ENCODE measurements around the gene GFI1B. TPM values are rescaled to one million over a fixed set of nuclear protein-coding genes. Genes with fewer than 3 reads are reported as not detected.

Gene GFI1B
- total and polyA plus RNA-seq, 2 of the 13 experiments (the other 11 are each of a cell fraction or from before 2014, with no cell fraction given), result 0.15 to 0.51 TPM

GRCh38 chr9:132944294-132945185 lies 34.0 kb upstream of the GFI1B start, which contains the start of gene TSC1 (continued):
- TF ChIP-seq HHEX (CRISPR knock-in tag; IDR thresholded peaks at IDR 0.05) (no peak), ZGPAT (CRISPR knock-in tag; IDR thresholded peaks at IDR 0.05) (peak; percentile 95), UBTF (CRISPR knock-in tag; IDR thresholded peaks at IDR 0.05) (0 out of 2 replicates have a peak, but pooled peaks have one; percentile 67), SRSF1 (optimal IDR thresholded peaks at IDR 0.05; ENCODE audit: low read depth, low read length) (peak; percentile 39), NFKB2 (CRISPR knock-in tag; IDR thresholded peaks at IDR 0.05; ENCODE audit: borderline replicate concordance) (no peak), SNAPC4 (CRISPR knock-in tag; IDR thresholded peaks at IDR 0.05) (no peak), MTF1 (CRISPR knock-in tag; IDR thresholded peaks at IDR 0.05) (no peak), SAP130 (CRISPR knock-in tag; IDR thresholded peaks at IDR 0.05; ENCODE audit: low read depth) (peak; percentile 81), NPAS2 (CRISPR knock-in tag; IDR thresholded peaks at IDR 0.05; ENCODE audit: borderline replicate concordance) (no peak), NR2F1 (CRISPR knock-in tag; IDR thresholded peaks at IDR 0.05) (peak in 1 of 2 experiments; percentile 47; a peak in 2 of 4 replicates), ZNF724P (CRISPR knock-in tag; IDR thresholded peaks at IDR 0.05; ENCODE audit: borderline replicate concordance) (peak; percentile 46; the same call in 1 of the 2 replicates), SAFB2 (CRISPR knock-in tag; IDR thresholded peaks at IDR 0.05; ENCODE audit: borderline replicate concordance, low read depth) (0 out of 2 replicates have a peak, but pooled peaks have one; percentile 24)
- TF ChIP-seq, protein P1, sequence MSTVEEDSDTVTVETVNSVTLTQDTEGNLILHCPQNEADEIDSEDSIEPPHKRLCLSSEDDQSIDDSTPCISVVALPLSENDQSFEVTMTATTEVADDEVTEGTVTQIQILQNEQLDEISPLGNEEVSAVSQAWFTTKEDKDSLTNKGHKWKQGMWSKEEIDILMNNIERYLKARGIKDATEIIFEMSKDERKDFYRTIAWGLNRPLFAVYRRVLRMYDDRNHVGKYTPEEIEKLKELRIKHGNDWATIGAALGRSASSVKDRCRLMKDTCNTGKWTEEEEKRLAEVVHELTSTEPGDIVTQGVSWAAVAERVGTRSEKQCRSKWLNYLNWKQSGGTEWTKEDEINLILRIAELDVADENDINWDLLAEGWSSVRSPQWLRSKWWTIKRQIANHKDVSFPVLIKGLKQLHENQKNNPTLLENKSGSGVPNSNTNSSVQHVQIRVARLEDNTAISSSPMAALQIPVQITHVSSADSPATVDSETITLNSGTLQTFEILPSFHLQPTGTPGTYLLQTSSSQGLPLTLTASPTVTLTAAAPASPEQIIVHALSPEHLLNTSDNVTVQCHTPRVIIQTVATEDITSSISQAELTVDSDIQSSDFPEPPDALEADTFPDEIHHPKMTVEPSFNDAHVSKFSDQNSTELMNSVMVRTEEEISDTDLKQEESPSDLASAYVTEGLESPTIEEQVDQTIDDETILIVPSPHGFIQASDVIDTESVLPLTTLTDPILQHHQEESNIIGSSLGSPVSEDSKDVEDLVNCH (CRISPR knock-in tag; IDR thresholded peaks at IDR 0.05), result no peak
- TF ChIP-seq, protein P2, sequence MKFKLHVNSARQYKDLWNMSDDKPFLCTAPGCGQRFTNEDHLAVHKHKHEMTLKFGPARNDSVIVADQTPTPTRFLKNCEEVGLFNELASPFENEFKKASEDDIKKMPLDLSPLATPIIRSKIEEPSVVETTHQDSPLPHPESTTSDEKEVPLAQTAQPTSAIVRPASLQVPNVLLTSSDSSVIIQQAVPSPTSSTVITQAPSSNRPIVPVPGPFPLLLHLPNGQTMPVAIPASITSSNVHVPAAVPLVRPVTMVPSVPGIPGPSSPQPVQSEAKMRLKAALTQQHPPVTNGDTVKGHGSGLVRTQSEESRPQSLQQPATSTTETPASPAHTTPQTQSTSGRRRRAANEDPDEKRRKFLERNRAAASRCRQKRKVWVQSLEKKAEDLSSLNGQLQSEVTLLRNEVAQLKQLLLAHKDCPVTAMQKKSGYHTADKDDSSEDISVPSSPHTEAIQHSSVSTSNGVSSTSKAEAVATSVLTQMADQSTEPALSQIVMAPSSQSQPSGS (CRISPR knock-in tag; IDR thresholded peaks at IDR 0.05), result peak; percentile 36; the same call in 1 of the 2 replicates

Measured in HepG2 (cell line).